GM18867 (cell line): ENCODE results near the gene KIF26B.
"Not testable (repeated sequence)": the region's sequence is repeated elsewhere in the genome, so short reads cannot be mapped to it uniquely, and the experiment has no call there.

ENCODE experiments used
- ATAC-seq: cut with Tn5 transposase; IDR thresholded peaks from one replicate; pipeline ENCODE4 v1.9.1; 2021; ENCODE audit warnings: mild to moderate bottlenecking, moderate library complexity; ENCODE audit not compliant: unreplicated experiment

KIF26B gene

DNA sequence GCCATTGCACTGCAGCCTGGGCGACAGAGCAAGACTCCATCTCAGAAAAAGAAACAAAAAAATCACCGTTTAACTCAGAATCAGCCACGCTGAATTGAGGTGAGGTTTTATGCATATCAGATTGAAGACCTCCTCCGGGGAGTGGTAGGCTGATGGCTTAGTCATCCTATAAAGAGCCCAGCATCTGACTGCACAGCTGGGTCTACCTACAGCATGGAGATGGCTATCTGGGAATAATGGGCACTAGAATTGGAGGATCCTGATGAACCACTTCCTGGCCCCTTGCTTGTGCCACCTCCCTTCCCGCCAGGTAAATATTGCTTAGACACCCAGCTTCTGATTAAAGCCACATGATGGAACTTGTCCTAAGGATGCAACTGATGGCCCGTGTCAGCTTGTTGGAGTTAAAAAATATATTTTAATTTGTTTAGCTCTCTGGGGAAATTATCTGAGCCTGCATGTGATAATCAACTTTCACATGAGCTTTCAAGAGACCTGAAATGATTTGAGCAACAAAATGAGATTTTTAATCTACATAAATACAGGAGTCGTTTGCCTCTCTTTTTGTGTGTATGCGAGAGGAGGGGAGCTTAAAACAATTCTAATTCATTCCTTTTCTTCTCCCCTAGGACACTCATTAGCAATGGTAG is 157.2 kb downstream of the KIF26B start:
- ATAC-seq = no peak

DNA sequence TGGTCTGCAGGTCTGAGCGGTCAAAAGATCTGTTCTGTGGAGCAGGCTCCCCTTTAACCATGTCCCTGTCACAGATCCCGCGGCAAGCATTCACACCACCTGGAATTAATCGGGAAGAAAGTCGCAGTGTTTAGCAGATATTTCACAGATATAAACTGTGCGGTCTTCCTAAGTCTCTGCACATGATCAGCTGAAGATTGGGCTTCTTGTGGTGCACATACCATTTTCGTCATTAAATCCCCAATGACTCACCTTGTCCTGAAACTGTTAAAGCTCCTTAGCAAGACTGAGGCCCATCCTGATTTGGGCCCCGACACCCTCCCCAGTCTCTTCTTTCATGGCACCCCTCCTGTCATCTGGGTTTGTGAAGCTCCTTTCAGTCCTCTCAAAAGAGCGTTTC is 158.8 kb downstream of the KIF26B start:
- ATAC-seq = no peak

DNA sequence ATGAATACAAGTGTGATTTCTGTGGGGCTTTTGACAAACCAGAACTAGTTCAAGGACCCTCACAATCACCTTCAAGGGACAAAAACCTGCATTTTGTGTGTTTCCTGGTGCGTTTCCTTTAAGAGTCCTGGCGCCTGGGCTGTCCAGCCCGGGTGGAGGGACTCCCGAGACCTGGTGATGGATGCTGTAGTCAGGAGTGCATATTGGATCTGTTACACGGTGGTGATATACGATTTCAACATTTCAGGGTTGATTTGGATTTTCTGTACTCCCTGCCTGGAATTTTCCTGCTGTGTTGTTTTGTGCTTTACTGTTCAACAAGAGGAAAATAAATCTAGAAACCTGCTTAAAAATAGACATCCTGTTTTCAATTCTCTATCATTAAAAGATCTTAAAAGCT is 162.0 kb downstream of the KIF26B start:
- ATAC-seq = no peak

DNA sequence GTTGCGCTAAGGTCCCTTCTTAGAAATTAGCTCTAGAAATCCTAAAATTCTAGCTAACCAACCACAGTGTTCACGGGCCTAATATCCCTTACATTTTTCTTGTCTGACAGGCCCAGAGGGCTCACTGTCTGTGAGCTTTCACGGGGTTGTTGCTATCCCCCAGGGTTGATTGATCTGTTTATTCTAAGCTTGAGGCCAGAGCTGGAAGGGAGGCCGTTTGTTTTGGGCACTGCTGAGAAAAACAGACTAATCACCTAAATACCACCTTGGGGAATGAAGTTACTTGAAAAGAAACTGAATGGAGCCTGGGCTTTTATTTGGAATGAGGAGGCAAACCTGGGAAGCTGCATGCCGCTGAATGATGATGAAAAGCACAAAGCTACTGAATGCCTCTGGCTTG is 162.4 kb downstream of the KIF26B start:
- ATAC-seq = no peak

DNA sequence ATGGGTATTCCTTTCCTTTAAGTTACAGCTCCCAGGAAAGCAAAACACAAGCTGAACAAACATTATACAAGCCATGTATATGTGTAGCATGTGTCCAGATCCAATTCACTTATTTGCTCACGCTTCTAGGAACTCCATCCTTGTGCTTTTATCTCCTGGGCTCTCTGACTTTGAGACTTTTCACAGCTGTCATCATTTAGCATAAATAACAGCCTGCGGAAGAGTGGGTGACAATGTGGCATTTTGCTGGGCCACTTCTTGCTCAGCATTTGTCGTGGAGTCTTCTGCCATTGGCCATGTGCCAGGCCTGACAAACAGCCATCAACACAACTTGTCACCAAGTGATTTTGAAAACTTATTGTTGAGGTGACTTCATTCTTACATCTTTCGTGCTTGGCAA is 164.3 kb downstream of the KIF26B start:
- no peak for ATAC-seq

DNA sequence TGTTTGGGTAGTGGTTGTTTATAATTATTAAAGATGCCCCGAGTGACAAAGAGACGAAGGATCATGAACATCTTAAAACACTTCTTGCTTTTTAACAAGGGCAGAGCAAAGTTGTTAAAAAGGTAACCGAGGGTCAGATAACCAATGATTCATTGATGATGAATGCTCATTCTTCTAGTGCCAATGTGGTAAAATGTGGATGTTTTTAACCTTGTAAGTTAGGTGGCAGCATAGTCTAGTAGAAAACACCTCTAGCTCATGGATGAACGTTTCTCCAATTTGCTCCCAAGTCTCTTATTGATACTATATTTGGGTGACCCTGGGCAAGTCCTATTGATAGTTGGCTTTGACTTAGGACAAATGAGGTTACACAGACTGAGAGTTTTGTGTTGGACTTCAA is 167.9 kb downstream of the KIF26B start:
- no peak for ATAC-seq

DNA sequence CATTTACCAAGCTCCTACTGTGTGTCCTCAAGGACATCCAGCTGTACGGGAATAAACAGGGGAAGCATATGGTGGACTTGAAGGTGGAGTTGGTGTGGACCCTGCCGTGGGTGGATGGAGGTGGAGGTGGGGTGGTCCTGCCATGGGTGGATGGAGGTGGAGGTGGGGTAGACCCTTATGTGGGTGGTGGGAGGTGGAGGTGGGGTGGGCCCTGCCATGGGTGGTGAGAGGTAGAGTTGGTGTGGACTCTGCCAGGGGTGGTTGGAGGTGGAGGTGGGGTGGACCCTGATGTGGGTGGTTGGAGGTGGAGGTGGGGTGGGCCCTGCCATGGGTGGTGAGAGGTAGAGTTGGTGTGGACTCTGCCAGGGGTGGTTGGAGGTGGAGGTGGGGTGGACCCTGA is 169.0 kb downstream of the KIF26B start:
- ATAC-seq = not testable (repeated sequence)

DNA sequence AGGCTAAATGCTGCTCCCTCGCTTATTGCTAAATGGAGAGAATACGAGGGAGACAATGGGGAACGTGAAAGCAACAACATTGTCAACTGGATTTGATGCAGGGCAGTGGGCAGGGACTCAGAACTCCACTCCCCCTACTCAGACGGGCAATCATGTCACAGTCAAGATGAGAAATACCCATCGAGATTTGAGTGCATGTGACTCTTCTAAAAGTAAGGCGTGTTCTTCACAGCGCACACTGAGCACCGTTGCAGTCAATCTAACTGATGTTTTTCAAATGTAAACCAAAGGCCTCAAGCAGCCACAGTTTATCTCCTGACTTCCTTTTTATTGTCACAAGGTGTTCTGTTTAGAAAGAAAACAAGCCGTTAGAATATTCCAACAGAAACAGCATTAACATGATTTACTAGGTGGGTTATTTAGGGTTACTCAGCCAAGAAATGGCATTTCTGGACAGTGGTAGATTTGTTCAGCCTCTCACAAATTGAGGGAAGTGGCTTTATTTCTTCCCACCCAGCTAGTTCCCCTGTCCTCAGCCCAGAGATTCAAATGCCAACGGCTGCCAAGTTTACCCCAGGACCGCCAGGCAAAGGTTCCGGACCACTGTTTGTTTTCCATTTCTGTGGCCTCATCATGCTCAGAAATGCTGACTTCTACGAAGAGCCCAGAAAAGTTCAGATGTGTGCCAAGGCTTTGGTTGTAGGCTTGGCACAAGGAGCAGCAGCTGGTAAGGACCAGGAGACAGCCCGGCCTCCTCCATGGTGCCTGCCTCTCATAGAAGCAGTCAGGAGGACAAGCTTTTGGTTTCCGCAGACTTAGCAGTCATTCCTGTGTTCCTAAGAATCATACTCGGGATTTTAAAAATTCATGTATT is 171.4 kb downstream of the KIF26B start:
- ATAC-seq = no peak

DNA sequence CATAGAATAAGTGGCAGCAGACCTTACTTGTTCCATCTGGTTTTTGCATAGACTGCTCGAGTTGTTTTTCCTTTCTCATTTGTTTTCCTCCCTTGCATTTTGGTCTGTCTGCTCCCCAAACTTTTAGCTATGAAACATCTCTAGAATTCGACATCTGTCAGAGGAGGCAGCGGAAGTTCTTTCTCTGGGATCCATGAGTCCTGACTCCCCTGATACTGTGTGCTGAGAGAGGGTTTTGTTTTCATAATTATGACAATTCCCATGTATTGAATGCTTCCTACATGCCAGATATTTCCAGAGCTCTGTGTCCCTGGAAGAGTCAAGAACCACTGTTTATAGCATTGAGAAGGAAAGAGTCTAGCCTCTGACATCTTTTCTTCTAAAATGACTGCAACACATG is 172.6 kb downstream of the KIF26B start:
- no peak for ATAC-seq

DNA sequence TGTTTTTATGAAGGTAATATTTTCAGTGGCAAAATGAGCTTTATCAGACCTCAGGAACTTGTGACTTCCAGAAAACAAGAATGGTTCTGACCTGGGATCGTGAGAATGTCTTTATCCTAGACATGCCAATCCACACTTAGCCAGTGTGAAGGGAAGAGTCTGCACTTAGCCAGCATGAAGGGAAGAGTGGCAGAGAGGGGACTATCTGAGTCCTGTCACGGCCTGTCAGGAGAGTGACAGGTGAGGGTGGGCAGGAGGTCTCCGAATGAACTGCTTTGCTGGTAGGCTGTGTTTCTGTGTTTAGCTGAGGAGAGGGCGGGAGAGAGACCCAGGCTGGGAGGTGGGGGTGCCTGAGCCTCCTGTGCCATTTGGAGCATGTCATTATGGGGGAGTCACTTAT is 173.1 kb downstream of the KIF26B start:
- no peak for ATAC-seq

DNA sequence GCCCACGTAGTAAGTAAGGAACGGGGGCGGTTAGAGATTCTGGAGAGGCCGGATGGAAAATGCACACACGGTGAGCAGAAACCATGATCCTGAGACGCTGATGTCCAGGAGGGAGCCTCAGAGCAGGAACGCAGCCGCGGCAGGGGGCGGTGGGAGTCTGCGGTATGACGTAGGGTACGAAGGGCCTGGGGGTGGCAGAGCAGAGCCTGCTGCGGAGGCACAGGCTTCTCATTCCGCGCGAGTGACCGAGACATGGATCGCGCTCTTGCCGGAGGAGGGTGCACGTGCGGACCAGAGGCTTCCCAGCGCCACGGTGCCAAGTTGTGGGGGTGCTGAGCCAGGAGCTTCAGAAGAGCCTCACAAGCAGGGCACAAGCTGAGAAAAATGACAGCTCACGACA is 176.2 kb downstream of the KIF26B start:
- no peak for ATAC-seq

DNA sequence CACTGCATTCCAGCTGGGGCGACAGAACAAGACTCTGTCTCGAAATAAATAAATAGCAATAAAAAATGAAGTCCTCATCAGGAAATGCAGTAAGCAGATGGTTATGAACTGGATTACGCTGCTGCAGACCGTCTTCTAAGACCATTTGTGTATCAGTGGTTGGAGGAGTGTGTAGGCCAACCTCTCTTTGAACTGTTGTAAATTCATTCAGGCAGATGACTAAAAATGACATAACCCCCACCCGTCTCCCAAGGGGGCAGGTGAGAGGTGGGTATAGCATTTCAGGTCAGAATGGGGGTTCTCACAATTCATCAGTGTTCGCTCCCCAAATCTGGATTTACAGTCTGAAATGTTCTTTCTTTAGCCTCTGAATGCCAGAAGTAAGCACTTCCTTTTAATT is 177.3 kb downstream of the KIF26B start:
- ATAC-seq = no peak

DNA sequence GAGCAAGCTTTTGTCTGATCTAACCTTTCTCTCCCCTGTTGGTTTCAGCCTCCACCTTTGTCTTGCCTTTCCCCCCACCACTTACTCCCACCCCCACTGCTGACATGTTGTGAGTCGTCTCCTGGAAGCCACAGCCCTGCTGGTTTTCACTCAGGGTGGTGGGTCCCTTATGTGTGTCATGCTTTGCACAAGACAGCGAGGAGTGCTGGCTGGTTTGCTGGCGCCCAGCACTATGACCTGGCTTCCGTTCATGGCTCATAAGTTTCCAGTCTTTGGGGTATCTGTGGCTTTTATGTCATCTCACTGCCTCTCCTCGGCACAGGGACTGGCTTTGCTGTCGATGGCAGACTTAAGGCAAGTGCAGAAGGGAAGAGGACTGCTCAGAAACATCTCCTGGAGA is 177.7 kb downstream of the KIF26B start:
- no peak for ATAC-seq

DNA sequence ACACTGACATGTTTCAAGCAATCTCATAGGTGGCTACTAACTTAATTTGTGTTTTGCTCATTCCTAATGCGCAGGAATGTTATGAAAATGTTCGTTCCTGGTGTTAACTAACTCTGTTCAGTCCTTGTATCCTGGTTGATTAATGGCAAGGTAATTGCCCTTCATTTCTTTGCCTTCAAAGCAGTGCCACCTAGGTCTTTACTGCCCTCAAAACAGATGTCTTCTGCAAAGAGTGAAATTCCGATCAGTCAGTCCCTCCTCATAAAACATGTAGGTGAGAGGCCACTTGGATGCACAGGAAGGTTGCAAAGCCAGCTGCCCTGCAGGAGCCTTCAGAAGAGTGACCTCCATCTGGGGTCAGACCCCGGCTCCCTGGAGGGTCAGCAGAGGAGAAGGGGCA is 179.4 kb downstream of the KIF26B start:
- no peak for ATAC-seq

DNA sequence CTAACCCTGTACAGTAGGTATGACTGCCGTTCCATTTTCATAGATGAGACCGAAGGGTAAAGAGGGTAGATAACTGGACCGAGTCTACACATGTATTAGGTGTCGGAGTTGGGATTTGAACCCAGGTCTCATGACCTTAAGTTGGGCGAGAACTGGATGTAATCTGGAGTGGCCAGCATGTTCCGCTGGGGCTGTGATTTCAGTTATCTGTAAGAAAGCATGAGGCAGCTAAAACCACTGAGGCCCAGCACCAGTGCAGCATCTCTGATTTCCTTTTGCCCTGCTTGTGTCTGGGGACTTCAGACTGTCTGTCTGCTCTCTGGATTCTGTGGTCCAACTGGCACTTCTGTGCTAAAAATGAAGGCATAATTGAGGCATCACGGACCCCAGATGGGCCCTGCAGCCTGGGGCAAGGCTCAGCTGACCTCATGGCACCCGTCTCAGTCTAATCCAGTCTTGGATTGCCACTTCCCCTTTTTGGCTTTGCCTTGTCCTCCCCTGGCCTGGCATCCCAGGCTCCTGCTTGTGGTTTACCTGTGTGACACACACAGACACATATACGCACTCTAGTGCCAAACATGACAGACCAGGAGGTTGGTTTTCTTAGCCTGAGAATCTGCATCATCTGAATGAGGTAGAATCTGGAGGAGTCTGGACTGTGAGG is 180.2 kb downstream of the KIF26B start:
- no peak for ATAC-seq

DNA sequence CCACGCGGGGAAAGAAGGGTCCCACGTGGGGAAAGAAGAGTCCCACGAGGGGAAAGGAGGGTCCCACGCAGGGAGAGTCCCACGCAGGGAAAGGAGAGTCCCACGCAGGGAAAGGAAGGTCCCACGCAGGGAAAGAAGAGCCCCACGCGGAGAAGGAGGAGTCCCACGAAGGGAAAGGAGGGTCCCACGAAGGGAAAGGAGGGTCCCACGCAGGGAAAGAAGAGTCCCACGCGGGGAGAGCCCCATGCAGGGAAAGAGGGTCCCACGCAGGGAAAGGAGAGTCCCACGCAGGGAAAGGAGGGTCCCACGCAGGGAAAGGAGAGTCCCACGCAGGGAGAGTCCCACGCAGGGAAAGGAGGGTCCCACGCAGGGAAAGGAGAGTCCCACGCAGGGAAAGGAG is 180.9 kb downstream of the KIF26B start:
- ATAC-seq = not testable (repeated sequence)

DNA sequence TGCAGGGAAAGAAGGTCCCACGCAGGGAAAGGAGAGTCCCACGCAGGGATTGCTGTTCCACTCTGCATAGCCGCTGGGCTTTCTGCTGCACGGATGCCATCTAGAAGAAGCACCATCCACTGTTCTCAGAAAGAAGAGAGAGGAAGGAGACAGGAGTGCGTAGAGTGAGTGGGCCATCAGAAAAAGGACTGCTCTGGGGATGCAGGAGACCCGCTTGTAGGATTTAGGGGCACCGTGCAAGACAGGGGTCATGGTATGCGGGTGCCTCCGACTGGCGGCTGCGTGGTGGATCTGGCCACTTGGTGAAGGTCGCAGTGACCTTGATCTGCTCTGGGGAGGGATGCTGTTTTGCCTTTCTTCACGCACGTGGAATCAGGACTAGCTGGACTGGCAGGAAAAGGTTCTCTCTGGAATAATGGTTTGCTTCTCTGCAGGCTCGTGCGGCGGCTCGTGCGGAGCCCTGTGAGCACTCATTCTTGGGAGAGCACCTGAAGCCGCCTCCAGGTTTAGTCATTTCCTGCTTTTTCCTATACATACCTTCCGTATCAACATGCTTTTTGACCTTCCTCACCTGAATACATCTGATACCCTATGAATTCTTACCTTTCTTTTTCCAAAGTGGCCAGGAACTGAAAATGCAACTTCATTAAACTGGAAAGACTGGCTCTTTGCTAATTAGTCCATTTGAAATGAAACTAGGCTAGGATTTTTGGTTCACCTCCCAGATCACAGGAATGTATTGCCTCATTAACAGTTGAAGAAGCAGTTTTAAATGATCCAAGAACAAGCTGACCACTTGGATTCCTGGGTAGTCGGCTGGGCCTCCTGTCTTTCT is 181.6 kb downstream of the KIF26B start:
- no peak for ATAC-seq

DNA sequence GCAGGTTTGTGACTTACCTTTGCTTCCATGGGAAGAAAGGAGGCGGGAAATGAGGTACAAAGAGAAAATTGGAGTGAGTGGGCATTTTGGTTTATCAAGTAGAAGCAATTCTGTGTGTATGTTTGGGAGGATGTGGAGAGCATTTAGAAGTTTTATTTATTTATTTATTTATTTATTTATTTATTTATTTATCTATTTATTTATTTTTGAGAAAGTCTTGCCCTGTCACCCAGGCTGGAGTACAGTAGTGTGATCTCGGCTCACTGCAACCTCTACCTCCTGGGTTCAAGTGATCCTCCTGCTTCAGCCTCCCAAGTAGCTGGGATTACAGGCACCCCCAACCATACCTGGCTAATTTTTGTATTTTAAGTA is 182.2 kb downstream of the KIF26B start:
- ATAC-seq = not testable (repeated sequence)

DNA sequence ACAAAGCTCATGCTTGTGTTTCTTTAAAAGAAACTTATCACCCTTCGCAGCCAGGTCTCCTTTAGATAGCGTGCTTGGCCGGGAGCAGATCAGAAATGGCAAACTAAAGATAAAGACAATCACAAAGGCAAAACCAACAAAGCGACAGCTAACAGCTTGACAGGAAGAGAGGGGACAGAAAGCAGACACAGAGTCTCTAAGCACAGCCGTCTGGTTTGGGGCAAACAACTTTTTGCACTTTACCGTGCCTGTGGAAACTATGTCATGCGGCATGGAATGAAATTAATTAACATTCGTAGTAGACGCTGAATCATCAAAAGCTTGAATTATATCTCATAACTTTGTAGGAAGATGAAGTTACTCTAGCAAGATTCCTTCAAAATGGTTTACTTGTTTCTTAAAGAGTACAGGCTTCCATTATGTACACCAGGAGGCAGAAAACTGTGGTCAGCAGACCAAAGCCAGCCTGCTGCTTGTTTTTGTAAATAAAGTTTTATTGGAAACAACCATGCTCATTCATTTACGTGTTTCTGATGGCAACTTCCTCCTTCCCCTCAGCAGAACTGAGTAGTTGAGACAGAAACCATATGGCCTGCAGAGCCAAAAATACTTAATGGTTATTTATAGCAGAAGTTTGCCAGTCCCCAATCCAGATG is 183.2 kb downstream of the KIF26B start:
- ATAC-seq = no peak

DNA sequence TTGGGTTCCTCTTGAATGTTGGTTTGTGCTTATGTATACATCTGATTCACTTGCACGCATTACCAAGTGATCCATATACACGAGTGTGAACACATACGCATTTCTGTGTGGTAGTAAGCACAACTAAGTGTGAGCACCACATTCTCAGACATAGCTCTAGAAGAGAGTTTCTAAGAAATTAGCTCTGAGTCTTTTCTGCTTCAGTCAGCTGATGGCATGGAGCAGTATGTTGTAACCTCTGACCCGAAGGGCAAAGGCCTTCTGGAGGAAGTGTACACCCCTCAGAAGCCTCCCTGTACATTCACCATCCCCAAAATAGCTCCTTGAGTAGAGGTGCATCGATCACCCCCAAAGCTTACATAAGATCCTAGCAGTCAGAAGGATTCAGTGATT is 183.7 kb downstream of the KIF26B start:
- no peak for ATAC-seq

DNA sequence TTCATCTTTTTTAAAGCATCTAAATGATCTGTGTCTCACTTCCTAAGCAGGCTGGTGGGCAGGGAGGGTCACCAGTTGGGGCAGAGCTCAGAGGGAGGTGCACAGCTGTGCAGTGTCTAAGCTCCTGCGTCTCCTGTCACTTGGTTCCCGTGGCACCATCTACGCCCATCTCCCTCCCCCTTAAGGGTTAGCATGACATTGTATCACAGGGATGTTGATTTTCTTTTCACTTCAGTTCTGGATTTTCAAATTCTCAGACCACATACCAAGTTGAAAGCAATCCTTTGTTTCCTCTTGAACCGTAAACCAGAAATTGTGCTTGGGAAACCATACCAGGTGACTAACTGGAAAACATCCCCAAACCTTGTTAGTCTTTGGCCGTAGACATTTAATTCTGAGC is 187.0 kb downstream of the KIF26B start:
- ATAC-seq = no peak
